DMS153 (cell line): ENCODE results near the gene UPK1A.

Source experiments
- DNase-seq: peaks from one replicate; lab custom pipeline; 2025; lab: John Stamatoyannopoulos, UW

The UPK1A gene

GRCh38 chr19:35666251-35666913 is at the start of gene UPK1A:
Gene UPK1A (plus strand): TSS chr19:35666517. CDS start chr19:35666813, 296 bp downstream.
- no peak for DNase-seq

DNA sequence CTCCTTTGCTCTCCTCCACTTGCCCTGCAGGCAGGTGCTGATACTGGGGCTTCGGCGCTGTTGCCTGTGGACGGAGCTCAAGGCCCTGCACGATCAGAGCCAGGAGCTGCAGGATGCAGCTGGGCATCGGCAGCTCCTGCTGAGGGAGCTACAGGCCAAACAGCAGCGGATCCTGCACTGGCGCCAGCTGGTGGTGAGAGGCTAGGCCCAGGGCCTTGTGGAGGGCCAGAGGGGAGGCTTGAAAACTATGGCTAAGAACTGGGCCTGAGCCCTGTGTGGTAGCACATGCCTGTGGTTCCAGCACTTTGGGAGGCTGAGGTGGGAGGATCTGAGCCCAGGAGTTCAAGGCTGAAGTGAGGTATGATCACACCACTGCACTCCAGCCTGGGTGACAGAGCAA is 47.5 kb upstream of the UPK1A start:
- DNase-seq = no peak

DNA sequence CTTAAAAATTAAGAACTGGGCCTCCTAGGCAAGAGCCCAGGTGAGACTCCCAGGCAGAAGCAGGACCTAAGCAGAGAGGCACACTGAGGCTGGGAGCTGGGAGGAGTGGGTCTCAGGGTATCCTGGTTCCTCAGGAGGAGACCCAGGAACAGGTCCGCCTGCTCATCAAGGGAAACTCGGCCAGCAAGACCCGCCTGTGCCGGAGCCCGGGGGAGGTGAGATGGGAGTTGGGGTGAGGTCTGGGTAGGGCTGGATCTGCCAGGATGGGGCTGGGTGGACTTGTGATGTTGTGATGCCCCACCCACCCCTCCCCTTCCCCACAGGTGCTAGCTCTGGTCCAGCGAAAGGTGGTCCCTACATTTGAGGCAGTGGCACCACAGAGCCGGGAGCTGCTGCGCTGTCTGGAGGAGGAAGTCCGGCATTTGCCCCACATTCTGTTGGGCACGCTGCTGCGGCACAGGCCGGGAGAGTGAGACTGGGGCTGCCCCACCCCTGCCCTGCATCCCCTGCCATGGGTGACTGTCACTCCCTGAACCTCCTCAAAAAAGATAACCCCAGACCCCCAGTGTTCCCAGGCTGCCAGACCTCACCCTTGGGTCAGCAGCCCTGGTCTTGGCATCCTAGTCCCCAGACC is 46.9 kb upstream of the UPK1A start:
- DNase-seq = no peak

- no peak for DNase-seq
Observed at GRCh38 chr19:35620001-35620400, 46.3 kb upstream of the UPK1A start.

- DNase-seq = no peak
Observed at GRCh38 chr19:35621708-35622107, 44.6 kb upstream of the UPK1A start.

DNA sequence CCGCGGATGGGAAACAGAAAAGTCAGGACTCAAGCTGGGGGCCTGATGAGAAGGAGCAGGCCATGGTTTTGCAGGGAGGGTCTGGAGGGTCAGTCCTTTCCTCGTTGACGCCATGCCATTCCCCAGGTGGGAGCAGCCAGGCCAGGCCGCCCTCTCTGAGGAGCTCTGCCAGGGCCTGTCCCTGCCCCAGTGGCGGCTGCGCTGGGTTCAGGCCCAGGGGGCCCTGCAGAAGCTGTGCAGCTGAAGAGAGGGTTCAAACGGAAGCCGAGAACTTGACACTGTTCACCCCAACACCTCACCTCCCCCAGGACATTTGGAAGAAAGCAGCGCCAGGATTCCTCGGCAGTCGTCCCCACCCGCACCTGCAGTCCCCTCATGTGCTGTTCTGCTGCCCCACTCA is 43.6 kb upstream of the UPK1A start:
- DNase-seq = no peak

DNA sequence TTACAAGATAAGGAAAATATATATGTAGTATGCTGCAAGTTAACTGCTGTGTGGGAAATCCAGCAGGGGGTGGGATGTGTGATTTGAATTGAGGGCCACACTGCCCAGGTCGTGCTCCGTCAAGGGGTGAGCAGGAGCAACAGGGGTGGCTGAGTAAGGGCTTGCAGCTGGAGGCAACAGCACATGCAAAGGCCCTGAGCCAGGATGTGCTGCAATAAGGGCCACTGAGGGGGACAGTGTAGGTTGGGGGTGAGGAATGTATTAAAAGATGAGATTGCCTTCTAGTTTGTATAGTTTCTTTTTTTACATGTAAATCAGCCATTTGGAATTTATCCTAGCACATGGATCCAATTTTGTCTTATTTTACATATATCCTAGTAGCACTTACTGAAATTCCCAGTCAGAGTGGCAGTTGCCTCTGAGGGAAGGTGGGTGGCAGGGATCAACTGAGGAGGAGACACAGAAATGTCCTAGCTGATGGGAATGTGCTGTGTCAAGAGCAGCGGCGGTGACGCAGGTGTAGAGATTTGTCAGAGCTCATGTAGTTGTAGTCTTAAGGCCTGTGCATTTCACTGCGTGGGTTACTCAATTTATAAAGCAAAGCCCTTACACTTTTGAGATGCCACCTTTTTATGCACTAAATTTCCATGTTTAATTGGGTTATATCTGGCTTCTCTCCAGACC is 42.8 kb upstream of the UPK1A start:
- DNase-seq = no peak

DNA sequence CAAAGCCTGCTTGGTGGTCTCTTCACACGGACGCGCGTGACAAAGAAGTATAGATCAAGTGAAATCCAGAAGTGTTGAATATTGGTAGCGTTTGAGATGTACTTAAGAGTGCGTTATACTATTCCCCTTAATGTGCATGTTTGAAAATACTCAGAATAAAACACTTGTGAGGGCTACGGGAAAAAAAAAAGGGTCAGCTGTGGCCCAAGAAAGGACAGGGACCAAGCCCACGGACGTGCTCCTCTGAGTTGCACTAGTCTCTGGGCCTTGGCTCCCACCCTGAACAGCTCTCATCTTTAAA is 38.1 kb upstream of the UPK1A start:
- DNase-seq = no peak

- peak; percentile 97 for DNase-seq
Observed at GRCh38 chr19:35628565-35629331, 37.6 kb upstream of the UPK1A start, which contains the start of gene RBM42. Gene RBM42 (plus strand): TSS chr19:35629036. CDS start chr19:35629154, 118 bp downstream.

DNA sequence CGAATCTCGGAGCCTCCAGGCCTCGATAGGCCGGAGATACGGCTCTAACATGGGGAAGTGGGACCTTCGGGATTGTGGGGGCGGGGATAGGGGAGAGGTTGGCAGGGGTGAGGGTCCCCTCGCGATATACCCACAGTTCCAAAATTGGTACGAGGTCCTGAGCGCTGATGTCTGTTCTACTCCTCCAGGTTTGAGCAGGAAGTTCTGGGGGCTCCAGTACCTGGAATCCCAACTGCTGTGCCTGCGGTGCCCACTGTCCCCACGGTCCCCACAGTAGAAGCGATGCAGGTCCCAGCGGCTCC is 37.0 kb upstream of the UPK1A start:
- no peak for DNase-seq

DNA sequence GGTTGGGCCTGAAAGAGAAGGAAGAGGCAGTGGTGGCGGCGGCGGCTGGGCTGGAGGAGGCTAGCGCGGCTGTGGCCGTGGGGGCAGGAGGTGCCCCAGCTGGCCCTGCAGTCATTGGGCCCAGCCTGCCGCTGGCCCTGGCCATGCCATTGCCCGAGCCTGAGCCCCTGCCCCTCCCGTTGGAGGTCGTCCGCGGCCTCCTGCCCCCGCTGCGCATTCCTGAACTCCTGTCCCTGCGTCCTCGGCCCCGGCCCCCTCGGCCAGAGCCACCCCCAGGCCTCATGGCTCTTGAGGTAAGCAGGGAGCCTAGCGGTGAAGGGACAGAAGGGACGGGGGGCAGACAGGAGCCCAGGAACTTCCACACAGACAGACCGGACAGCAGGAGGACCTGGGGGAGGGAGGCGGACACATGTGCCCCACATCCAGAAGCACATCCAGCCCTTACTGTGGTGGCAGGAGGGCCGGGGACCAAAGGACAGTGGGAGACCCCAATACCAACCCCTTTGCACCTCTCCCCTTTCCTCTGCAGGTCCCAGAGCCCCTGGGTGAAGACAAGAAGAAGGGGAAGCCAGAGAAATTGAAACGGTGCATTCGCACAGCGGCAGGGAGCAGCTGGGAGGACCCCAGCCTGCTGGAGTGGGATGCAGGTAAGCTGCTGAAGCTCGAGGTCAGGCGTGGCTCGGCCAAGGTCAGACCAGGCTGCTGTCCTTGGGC is 32.4 kb upstream of the UPK1A start:
- DNase-seq = no peak

- DNase-seq = no peak
Observed at GRCh38 chr19:35636651-35637050, 29.7 kb upstream of the UPK1A start.

DNA sequence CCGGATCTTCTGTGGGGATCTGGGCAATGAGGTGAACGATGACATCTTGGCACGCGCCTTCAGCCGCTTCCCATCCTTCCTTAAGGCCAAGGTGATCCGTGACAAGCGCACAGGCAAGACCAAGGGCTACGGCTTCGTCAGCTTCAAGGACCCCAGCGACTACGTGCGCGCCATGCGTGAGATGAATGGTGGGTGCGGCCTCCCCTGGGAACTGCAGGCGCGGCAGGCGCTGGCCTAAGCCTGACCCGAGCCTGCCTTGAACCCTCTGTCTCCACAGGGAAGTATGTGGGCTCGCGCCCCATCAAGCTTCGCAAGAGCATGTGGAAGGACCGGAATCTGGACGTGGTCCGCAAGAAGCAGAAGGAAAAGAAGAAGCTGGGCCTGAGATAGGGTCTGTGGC is 29.2 kb upstream of the UPK1A start:
- DNase-seq = no peak

DNA sequence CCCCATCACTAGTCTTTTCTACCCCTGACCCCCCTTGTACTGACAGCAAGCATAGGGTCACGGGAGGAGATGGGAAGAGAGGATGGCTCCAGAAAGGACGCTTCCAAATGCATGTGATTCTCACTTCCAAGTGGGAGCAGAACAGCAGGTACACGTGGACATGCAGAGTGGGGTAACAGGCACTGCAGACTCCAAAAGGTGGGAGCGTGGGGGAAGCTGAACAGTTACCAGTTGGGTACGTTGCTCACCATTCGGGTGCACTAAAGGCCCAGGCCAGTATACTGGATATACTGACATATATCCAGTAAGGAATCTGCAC is 27.0 kb upstream of the UPK1A start:
- no peak for DNase-seq

DNA sequence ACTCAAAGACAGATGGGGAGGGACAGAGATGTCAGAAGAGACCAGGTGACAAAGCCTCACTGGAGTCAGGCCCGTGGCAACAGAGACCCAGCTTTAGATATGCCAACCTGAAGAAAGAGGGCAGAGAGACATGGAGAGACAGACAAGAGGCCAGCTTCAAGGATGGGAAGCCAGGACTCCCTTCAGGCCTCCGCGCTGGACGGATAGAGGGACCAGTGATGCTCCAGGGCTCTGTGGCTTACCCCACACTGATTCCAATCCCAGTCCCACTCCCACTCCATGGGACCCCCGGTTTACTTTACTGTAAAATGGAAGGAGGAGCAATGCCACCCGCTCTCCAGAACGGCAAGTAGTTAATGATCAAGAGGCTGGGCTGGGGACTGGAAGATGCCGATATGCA is 26.5 kb upstream of the UPK1A start:
- DNase-seq = no peak

GRCh38 chr19:35641515-35642151 is 24.7 kb upstream of the UPK1A start, which contains the start of gene ETV2:
Gene ETV2 (plus strand): TSS chr19:35641745. CDS start chr19:35642461, 716 bp downstream.
- no peak for DNase-seq

DNA sequence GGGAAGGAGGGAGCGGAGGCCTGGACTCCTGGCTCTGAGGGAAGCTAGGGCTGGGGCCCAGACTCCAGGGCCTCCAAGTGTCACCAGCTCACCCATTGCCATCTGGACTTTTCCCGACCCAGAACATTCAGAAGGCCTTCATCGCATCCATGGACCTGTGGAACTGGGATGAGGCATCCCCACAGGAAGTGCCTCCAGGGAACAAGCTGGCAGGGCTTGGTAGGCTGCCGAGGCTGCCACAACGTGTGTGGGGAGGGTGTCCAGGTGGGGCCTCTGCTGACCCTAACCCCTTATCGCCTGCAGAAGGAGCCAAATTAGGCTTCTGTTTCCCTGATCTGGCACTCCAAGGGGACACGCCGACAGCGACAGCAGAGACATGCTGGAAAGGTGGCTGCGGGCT is 24.0 kb upstream of the UPK1A start:
- DNase-seq = no peak

GRCh38 chr19:35642798-35643254 is 23.5 kb upstream of the UPK1A start:
- no peak for DNase-seq

DNA sequence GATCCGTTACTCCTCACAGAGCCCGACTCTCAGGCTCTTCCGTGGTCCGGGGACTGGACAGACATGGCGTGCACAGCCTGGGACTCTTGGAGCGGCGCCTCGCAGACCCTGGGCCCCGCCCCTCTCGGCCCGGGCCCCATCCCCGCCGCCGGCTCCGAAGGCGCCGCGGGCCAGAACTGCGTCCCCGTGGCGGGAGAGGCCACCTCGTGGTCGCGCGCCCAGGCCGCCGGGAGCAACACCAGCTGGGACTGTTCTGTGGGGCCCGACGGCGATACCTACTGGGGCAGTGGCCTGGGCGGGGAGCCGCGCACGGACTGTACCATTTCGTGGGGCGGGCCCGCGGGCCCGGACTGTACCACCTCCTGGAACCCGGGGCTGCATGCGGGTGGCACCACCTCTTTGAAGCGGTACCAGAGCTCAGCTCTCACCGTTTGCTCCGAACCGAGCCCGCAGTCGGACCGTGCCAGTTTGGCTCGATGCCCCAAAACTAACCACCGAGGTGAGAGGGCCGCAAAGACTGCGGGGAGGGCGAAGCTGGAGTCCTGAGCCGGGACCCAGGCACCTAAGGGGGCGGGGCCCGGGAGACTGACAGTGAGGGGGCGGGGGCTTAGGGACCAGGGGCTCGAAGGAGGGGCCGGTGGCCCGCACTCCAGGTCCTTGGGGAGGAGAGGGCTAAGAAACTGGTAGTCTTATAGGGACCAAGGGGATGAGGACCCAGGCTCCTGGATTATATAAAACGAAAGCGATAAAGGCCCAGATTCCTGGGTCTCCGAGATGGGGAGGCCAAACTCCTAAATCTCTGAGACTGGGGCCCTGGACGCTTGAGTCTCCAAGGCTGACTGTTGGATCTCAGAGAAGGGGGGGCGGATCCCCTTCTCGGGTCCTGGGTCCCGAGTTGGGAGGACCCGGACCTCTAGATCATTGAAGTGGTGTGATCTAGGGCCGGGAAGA is 22.8 kb upstream of the UPK1A start:
- DNase-seq = peak; percentile 72

DNA sequence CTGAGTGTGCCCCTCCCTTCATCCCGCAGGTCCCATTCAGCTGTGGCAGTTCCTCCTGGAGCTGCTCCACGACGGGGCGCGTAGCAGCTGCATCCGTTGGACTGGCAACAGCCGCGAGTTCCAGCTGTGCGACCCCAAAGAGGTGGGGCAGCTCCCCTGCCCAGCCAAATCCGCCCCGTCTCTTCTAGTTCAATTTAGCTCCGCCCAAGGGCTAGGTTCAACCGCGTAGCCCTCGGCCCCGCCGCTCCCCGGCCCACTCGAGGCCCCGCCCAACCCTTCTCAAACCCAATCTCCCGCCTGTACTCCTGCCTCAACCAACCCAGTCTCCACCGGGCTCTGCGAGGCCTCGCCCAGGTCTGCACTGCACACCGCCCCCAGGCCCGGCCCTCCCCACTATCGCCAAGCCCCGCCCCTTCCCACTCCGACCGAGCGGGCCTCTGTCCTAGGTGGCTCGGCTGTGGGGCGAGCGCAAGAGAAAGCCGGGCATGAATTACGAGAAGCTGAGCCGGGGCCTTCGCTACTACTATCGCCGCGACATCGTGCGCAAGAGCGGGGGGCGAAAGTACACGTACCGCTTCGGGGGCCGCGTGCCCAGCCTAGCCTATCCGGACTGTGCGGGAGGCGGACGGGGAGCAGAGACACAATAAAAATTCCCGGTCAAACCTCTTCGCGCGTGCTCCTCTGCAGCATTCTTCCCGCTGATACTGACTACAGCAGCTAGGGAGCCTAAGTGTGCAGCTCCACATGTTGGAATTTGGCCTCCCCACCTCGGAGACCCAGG is 21.9 kb upstream of the UPK1A start:
- peak; percentile 89 for DNase-seq
